ENCODE results near the gene KIRREL3. TPM values are rescaled to one million over a fixed set of nuclear protein-coding genes. Genes with fewer than 3 reads are reported as not detected.

Gene KIRREL3
- total RNA-seq, 1 donor from 2014 or later, result 2.1 TPM

GRCh38 chr11:126663749-126664592 lies 336.6 kb downstream of the KIRREL3 start:
- DNase-seq, result no peak

DNA sequence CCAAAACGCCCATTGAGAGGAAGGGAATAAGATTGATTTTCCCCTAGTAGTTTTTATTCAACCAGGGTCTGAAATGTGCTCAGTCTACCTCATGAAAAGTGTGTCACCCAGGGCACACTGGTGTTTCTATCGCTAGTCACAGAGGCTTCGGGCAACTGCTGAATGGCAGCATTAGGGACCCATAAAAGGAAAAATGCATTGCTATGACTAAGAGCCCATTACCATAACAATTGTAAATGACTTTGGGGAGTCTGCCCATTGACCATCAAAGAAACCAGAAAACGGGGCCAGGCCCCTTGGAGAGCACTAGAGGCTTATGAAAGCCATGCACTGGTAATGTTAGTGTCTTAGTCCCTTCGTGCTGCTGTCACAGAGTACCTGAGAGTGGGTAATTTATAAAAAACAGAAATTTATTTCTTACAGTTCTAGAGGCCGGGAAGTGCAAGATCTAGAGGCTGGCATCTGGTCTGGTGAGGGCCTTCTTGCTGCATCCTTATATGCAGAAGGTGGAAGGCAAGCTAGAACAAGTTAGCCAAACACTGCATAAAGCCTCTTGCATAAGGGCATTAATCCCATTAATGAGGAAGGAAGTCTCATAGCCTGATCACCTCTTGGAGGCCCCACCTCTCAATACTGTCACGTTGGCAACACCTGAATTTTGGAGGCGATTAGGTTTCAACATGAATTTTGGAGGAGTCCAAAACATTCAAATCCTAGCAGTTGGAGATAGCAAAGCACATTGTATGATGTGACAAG lies 338.4 kb downstream of the KIRREL3 start:
- DNase-seq, result no peak

DNA sequence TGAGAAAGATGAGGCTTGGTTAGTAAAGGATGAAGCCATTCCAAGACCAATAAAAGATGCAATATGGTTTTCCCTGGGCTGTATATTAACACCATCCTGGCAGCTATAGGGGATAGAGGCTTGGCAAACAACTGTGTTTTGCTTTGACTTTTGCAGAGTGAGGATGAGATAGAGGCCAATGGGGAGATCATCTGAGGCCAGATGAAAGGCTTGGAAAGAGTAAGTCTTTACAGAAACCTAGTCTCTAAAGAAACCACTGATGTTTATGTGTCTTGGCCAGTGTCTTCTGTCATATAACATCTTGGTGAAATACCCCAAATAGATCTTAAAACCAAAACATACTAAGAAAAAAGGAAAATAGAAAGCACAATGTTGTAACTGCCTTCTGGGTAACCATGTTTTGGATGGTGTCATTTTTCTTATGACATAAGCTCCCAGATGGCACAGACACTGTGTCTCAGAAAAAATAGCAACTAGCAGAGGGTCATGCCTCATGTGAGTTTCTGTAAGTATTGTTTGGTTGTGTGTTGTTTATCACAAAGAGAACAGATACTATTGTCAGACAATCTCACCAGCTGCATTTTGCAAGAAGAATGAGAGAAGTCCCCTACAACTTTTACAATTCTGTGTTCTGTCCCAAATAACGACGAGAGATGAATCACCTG lies 339.7 kb downstream of the KIRREL3 start:
- peak; percentile 83 for DNase-seq

DNA sequence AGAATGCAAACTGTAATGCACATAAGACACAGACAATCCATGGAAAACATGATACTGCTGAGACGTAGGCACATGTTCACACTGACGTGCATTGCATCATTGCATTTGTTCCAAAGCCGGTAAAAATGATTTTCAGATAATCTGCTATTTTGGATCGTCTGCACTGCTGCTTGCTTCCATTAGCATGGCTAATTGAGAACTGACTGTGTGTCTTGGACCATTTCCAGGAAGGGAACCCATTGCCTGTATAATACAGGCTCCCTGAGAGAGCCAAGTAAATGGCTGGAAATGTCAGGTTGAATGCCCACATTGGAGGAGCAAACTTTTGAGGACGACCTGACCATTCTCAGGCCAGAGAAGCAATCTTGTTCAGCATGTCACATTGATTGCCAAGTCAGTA lies 340.2 kb downstream of the KIRREL3 start:
- peak; percentile 49 for DNase-seq

GRCh38 chr11:126658306-126659056 lies 342.1 kb downstream of the KIRREL3 start:
- no peak for DNase-seq

- DNase-seq, result no peak
Measured at GRCh38 chr11:126655807-126656128, 344.8 kb downstream of the KIRREL3 start.

DNA sequence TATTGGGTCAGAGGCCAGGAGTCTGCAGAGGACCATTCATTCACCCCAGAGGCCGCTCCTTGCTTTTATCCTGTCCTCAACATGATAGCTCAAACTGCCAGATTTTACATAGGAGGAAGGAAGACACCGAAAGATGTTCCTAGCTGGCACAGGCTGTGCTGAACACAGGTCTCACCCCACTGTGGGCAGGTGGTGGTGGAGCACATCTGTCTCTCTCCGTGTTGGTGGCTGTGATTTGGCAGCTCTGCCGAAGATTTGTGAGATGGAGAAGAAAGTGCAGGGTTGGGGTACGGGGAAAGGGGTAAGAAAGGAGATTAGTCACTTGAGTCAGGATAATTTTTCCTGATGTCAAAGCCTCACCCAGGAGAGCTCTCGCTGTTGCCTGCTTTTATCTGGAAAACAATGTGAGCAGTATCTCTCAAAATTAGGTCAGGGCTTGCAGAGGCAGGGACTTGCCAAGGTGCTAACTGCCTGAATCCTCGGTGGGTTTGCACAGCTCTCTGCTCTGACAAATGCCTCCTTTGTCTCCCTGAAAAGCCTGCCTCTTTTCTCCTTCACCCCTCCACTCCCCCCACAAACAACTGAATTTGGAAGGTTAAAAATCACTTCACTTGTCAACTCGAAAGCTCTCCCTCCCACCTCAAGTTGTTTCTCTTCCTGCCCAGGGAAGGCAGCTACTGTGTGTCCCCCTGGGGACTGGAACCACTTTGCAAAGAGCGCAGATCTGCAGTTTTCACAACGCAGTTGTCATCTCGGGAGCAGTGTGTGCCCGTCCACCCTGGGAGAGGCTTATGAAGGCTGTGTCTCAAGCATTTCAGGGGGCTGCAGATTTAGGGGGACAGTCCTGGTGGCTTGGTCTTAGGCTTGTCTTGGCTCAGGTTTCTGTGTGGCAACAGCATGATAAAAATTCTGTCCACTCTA lies 345.4 kb downstream of the KIRREL3 start:
- DNase-seq, result no peak

GRCh38 chr11:126653040-126653439 lies 347.5 kb downstream of the KIRREL3 start:
- no peak for DNase-seq

GRCh38 chr11:126647735-126648134 lies 352.8 kb downstream of the KIRREL3 start:
- DNase-seq, result no peak

DNA sequence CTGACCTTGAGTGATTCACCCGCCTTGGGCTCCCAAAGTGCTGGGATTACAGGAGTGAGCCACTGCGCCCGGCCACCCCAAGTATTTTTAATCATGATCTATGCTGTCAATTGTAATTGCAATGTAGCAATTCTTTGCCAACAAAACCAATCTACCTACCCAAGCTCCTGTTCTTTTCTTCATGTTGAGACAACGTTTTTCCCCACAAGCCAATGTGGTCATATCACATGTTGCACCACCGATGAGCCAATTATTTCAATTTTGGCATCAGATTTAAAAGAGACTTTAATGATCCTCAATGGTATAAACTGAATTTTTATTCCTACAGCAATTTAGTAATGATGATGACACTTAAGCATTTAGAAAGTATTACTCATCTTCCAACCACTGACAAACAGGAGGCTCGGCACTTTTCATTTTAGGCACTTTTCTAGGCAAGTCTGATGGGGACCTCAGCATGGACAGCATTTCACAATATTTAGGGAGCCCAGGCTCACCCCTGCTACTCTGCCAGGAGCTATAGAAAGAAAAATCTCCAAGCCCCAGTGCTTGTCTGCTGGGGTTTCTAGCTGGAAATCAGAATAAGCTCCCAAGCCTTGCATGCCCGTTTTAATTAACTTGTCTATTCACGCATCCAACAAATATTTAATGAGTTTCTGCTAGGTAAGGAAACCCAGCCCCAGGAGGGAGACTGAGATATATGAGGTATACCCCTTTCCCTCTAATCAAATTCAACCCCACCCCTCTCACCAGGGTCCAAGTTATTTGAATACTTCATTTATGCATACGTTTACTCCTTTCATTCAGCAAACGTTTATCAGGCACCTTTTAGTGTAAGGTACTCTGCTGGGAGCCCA lies 353.6 kb downstream of the KIRREL3 start:
- DNase-seq, result no peak

DNA sequence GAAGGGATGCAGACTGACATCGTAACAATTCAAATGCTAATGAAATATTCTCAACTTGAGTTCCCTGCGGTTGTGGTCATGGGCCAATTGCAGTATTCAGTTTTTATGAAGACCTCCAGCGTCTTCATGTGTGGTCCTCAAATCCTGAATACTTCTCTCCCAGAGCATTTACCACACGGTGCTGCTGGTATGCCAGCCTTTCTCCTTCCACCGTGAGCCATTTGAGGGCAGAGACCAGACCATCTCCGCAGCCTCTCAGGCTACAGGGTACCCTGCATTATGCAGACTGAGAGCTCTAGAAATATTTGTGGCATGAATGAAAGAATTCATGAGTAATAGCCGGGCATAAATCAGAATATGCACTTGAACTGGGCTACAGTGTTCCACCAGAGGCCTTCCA lies 355.4 kb downstream of the KIRREL3 start:
- no peak for DNase-seq

- DNase-seq, result no peak
Measured at GRCh38 chr11:126640186-126640585, 360.4 kb downstream of the KIRREL3 start.

GRCh38 chr11:126639692-126640091 lies 360.9 kb downstream of the KIRREL3 start:
- DNase-seq, result no peak

DNA sequence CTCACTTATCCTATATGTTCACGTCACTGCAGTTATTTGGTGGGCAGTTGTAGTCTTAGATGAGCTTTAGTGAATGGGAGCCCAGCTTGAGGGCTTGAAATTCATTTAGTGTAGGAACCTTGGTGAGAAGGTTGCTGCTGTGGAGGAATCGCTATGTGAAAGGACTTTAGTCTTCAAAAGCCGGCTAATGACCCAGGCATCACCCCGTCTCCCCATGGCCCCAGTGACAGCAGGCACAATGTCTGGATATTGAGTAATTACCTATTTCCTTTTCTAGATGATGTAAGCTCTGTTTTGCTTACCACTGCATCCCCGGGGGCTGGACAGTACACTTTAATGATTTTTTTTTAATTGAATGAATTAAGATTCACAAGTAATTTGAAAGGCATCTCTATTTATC lies 361.9 kb downstream of the KIRREL3 start:
- no peak for DNase-seq

DNA sequence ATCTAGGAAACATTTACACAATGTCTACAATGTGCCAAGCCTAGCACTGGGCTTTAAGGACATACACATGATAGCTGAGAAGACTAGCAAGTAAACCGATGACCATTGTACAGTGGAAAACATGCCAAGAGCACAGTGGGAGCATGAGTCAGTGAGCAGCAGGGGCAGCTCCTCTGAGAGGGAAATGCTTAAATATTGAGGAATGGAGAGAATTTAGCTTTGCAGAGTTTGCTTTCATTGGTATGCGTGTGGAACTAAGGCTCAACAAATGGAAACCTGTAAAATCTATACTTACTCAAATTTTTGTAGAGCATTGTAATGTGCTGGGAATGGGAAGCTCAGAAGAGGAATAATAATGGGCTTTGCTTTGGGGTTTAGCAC lies 362.8 kb downstream of the KIRREL3 start:
- DNase-seq, result no peak

DNA sequence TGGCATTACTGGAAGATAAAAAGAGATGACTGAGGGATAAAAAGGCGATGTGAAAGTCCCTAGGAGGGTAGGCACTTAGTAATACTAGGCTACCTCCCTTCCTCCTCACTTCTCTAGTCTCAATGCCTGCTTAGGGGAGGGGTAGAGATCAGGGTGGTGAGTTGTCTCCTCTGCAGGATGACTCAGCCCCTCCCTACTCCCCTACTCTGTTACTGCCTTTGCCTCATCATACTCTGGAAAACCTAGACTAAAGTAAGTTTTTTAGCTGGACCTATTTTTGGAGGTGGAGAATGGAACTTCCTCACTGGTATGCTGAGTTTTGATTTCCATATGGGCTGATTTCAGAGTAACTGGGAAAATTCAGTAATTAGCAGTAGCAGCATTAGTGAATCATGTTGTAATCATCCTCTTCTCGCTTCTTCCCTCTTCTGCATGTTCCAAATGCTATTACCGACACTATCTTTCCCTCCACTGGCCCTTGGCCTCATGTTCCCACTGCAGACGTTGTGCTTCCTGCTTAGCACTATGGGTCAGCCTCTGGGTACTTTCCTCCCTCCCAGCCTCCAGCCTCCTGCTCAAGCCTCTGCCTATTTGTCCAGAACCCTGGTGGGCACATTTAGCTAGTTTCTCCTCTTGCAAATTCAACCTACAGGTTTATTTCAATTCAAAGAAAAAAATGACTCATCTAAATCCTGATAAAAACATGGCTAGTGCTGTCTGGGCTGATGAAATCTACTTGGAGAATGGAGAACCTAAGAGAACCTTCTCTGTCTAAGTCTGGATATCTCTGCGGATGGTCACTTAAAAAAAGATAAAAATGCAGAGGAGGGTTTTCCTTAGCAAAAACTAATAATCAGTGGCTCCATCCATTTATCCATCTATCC lies 363.4 kb downstream of the KIRREL3 start:
- no peak for DNase-seq

DNA sequence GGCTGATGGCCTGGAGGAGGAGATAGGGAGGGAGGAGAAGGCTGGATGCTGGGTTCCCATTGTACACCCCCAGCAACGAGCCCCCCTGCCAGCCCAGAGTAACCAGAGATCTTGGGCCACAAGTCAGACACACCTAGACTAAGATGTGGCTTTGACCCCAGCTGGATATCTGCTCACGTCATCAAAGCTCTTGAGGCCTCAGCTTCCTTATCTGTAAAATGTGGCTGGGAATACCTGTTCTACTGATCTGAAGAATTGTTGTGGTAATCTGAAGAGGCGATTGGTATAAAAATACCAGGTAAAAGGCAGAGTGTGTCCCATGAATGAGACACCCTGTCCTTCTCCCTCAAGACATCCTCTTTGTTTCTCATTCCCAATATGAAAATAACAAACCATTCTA lies 365.1 kb downstream of the KIRREL3 start:
- no peak for DNase-seq

DNA sequence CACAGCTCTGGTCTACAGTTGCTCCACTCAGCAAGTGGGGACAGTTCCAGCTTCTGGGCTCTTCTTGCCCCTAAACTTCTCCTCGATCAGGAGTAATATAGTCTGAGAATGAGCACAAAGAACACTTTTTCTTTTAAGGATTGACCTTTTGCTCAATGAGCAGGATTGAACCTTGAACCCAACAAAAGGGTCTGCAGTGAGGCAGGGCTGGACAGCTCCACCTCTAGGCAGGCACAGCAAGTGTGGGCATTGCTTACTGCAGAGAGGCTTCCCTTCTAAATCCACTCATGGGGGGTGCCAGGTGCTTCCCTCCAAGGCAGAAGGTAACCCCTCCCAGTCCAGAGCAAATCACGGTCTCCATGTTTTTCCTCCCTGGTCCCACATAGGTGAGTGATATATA lies 365.6 kb downstream of the KIRREL3 start:
- no peak for DNase-seq

- DNase-seq, result no peak
Measured at GRCh38 chr11:126633330-126633729, 367.2 kb downstream of the KIRREL3 start.
